Hematopoietic multipotent progenitor cell (in vitro differentiated cells): ENCODE measurements around the gene GMCL2. TPM values are rescaled to one million over a fixed set of nuclear protein-coding genes. Genes with fewer than 3 reads are reported as not detected.
A peak's percentile ranks its signal among the peaks of the same experiment; 100 is the strongest.
"Not testable (repeated sequence)": the region's sequence is repeated elsewhere in the genome, so short reads cannot be mapped to it uniquely, and the experiment has no call there.

Experiments
- DNase-seq, 3 donors: peaks; one replicate each; pipeline ENCODE4 v3.0.0-alpha.2; 2011 to 2015; ENCODE audit warnings: low read depth in 2 of 3, low spot score in 2 of 3
- total RNA-seq: library from RNA; depleted of rRNA; stranded (reverse); fragments of >200 nt; gene quantifications from one replicate; pipeline ENCODE4 v1.2.3, GENCODE V29; 2012

GMCL2 gene, protein sequence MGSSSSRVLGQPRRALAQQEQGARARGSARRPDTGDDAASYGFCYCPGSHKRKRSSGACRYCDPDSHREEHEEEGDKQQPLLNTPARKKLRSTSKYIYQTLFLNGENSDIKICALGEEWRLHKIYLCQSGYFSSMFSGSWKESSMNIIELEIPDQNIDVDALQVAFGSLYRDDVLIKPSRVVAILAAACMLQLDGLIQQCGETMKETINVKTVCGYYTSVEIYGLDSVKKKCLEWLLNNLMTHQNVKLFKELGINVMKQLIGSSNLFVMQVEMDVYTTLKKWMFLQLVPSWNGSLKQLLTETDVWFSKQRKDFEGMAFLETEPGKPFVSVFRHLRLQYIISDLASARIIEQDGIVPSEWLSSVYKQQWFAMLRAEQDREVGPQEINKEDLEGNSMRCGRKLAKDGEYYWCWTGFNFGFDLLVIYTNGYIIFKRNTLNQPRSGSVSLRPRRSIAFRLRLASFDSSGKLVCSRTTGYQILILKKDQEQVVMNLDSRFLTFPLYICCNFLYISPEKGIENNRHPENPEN
- not detected for total RNA-seq

DNA sequence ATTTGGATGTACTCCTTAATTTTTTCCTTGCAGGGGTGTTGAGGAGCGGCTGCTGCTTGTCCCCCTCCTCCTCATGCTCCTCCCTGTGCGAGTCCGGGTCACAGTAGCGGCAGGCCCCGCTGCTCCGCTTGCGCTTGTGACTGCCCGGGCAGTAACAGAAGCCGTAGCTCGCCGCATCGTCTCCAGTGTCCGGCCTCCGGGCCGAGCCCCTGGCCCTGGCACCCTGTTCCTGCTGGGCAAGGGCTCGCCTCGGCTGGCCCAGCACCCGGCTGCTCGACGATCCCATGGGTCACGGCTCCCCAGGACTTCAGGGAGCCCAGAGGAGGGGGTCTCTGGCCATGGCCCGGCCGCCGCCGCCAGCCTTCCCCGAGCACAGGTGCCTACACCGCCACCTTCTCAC is at the start of gene GMCL2:
TSS of gene GMCL2 (minus strand) at position 358 of the 400 bp plus-strand sequence. CDS start at position 286, 72 bp downstream.
- no peak for DNase-seq

DNA sequence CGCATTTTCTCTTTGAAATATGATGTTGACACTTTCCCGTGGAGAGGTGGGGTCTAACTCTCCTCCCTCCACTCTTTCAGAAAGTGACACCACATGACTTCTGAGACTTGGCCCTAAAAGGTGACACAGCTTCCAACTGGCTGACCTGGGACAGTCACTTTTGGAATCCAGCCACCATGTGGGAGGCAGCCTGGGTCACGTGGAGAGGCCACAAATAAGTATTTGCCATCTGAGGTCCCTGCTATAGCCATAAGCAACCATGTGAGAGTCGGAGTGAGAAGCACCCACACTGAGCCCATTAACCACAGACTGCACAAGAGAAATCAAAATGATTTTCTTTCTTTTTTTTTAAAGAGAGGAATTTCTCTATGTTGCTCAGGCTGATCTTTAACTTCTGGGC is 49.5 kb upstream of the GMCL2 start:
- peak in 1 of 3 donors; percentile 36 for DNase-seq

DNA sequence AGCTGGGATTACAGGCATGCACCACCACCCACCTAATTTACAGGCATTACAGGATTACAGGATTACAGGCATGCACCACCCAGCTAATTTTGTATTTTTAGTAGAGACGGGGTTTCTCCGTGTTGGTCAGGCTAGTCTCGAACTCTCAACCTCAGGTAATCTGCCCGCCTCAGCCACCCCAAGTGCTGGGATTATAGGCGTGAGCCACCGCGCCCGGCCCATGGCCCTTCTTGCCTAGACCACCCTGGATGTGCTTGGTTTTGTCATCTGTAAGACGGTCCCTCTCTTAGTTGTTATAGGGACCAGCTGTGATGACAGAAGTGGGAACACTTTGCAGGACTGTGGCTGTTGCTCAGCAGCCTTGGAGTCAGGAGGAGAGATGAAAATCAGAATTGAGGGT is 49.0 kb upstream of the GMCL2 start:
- DNase-seq: no peak

DNA sequence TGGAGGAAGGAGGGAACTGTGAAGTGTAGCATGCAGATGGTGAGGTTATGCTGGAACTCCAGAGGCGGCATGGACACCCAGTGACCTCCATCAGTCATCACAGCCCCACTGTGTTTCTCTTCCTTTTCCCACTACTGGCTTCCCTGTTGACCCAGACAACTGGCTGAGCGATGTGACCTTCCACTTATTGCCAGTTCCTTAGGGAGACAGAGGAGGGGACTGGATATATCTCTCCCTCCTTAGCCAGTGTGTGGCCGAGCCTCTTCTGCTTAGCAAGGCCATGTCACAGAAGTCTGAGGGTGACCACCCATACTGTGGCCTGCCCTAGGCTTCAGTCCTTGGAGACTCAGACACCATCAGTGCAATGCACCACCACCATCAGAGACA is 48.4 kb upstream of the GMCL2 start:
- no peak for DNase-seq

DNA sequence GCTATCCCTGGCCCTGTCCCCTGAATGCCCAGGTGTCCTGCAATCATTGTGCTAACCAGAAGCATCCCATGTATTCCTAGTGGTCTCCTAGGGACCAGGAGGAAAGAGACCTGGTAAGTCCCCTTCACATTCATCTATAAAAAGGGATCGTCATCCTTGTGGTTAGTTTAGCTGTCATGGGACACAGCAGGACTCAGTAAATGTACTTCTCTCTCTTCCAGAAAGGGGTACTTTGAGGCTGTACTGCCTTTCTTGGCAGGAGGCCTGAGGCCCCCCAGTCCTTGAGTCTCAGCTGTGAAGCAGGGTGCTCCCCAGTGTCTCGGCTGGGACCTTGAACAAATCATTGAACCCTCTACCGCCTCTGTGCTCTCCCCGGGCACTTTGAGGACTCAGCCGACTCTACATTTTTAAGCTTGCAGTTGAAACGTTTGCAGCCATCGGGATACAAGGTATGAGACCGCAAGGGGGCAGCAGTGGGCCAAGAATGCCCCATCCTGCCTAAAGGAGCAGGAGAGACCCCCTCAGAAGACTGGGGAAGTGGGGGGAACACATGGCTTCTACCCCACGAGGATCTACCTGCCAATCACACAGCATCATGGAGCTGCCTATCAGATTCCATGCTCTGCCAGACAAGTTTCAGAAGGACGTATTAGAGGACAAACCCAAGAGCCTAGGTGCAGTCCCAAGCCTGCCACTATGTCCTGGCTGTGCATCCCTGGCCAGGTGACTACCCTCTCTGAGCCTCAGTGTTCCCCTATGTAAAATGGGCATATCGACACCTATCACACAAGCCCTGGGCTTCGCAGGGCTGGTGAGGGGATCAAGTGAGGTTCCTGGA is 47.8 kb upstream of the GMCL2 start:
- DNase-seq: peak; percentile 49 to 89 (median 78)

DNA sequence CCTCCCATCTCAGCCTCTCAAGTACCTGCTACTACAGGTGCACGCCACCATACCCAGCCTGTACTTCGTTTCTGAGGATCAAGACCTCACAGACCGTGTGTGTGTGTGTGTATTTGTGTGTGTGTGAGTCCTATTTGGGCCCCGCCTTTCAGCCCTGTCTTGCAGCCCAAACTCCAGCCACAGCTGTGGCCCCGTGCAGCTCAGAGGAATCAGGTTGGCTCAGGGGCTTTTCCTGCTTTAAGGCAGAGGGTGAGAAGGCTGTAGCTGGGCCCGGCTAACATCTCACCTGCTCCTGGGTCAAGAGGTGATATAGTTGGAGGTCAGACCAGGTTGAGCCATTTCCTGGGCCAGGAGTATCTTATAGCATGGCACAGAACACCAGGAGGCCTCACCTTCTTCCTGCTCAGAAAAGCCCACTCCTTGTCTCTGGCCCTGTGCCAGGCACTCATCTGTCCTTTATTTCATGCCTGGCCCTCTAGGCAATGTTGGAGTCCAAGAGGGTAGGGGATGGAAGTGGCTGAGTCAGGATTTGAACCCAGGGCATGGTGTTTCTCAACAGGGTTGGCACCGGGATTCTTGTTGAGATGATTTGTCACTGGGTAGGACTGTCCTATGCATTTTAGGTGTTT is 47.1 kb upstream of the GMCL2 start:
- no peak for DNase-seq

DNA sequence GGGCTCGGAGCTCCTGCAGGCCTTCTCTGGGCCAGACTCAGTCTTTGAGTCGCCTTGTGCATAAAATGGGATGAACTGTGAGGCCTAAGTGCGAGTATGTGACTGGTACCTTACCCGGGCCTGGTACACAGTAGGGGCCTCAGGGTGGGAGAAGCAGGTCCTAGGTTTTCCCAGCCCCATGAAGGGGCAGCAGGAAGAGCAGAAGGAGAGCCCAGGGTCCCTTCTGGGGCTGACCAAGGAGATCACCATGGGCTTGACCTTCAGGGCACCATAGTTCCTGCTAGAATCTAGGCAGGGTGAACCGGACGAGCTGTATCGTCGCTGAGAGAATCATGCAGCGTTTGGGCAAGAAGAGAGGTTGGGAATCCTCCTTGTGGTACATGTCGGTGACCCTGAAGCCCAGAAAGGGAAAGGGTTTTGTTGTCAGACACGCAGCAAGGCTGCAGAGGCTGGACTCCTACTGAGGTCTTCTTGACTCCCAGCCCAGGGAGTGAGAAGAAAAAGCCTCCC is 45.8 kb upstream of the GMCL2 start:
- peak in 1 of 3 donors; percentile 31 for DNase-seq

DNA sequence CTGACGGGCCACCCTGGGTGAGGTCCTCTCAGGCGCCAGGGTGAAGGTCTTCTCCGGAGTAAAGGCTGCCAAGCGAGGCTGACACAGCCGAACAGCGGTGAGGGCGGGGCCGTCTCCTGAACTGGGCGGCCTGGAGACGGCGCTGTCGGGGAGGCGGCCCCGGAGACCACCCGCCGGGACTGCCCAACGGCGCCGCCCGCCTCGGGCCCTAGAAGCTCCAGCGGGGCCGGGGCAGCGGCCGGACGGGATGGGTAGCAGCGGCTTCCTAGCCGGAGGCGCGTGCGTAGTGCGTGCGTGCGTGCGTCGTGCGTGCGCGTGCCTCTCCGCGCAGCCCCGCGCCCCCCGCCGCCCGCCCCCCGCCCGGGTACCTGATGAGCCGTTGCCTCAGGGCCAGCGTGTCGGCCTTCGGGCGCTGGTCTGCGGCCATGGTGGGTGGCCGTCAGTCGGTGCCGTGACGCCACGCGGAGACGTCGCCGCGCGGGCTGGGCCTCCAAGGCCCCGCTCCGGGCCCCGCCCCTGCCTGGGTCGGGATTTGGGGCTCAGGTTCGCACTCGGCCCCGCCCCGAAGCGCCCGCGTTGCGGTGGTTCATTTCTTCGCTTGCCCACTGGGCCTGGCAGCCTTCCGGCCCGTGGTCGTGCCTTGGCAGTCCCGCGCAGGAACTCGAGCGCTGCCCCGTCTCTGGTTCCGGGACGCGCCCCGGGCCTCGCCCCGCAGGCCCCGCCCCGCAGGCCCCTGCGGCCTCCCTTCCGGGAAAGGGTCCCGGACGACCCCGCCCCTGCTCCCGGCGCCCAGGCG is 45.2 kb upstream of the GMCL2 start, which contains the start of gene PHYKPL:
TSS of gene PHYKPL (minus strand) at position 679 of the 796 bp plus-strand sequence. CDS start at position 427, 252 bp downstream.
- DNase-seq: peak; percentile 52 to 73 (median 66)

DNA sequence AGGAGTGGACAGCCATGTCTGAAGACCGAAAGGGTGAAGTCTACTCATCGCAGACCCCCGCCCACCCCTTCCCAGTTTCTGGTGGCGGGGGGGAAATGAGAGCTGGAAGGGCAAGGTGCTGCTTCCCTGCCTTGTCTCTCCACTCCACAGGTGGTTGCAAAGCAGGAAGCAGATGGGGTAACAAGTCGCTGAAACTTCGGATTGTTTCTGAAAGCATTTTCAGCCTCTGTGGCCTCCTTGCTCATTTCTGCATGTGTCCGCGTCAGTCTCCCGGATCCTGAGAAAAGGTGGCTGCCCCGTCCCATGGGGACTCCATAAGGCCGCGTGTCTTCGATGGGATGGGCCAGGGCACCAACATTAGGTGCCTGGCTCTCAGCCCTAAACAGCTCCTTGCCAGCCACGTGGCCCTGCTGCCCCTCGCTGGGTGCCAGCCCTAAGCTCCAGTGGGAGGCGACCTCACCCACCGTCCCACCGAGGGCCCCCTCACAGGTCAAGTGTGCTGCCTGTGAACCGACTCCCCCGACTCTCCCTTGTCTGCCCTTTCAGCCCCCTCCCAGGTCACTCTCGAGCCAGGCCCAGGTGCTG is 44.5 kb upstream of the GMCL2 start:
- DNase-seq: no peak

DNA sequence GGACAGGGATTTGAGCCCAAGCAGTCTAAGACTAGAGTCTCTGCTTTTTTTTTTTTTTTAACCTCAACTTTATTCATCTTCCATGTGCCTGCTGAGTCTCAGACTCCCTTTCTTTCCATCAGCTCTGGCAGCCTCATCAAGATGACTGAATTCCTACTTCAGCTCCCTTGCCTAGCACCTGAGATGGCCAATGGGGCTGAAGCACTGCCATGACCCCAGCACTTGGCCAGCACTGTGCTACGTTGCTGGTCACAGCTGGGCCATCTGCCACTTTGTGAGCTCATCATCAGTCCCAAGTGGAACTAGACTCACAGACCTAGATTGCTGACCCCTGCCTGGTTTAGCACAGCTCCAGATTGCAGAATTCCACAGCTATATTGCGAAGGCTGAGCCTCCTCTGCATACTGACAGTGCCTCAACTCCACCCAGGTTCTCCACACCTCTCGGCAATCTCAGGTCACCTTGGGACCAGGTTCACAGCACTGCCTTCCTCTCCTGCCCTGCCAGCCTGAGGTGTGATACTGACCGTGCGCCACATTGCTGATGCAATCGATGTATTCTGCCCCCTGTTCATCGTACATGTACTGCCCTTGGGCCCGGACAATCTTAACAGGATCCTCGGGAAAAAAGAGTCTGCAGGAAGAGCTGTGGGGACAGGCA is 43.8 kb upstream of the GMCL2 start:
- no peak for DNase-seq

DNA sequence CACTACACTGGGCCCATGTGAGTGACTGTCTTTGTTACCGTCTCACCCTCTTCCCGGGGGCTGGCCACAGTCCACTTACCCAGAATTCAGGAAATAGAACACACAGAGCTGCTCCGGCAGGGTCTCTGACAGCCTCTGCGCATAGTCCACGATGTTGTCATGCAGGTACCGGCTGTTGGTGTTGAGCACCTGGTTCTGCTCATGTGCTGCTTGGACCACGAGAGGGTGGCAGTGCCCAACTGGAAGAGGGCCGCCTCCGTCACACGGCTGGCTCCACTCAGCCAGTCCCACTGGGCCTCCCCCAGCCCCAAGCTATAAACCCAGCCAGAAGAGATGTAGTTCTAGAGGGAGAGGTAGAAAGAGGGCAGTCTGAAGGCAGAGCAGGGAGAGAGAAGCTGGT is 42.7 kb upstream of the GMCL2 start:
- no peak for DNase-seq

DNA sequence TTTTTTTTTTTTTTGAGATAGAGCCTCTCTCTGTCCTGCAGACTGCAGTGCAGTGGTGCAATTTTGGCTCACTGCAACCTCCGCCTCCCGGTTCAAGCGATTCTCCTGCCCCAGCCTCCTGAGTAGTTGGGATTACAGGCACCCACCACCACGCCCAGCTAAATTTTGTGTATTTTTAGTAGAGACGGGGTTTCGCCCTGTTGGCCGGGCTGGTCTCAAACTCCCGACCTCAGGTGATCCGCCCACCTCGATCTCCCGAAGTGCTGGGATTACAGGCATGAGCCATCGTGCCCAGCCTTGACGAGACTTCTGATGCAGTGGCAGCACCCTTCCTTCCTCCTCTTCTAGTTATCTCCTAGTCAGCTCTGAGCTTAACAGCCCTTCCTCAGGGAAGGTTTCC is 41.9 kb upstream of the GMCL2 start:
- DNase-seq: not testable (repeated sequence)

DNA sequence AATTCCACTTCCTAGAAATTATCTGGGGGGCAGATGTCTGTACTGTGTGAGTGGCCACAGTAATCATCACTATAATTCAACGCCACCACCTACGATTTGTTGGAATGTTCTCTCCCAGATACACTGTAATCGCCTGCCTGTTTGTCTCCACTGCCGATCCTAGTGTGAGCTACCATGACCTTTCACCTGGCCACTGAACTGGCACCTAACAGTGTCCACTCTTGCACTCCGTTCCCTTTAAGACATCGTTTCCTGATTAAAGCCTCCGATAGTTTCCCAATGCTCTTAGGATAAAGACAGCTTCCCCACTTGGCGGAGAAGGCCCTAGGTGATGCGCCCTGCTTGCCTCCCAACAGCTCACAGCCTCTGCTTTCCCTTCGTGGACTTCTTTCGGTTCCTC is 41.4 kb upstream of the GMCL2 start:
- DNase-seq: no peak

DNA sequence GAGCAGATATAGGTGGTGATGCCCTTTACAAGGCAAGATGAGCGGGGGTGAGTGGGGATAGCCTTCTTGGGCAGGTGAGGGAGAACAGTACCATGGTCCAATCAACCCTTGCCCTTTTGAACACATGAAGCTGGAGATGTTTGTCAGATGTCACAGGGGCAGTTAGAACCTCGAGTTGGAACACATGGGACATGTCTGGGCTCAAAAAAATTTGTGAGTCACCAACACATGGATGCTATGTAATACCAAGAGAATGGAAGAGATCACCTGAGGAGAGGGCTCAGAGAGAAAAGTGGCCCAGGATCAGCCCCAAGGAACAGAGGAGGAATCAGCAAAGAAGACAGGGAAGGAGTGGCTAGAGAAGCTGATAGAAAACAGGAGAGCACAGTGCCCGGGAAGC is 40.8 kb upstream of the GMCL2 start:
- no peak for DNase-seq

DNA sequence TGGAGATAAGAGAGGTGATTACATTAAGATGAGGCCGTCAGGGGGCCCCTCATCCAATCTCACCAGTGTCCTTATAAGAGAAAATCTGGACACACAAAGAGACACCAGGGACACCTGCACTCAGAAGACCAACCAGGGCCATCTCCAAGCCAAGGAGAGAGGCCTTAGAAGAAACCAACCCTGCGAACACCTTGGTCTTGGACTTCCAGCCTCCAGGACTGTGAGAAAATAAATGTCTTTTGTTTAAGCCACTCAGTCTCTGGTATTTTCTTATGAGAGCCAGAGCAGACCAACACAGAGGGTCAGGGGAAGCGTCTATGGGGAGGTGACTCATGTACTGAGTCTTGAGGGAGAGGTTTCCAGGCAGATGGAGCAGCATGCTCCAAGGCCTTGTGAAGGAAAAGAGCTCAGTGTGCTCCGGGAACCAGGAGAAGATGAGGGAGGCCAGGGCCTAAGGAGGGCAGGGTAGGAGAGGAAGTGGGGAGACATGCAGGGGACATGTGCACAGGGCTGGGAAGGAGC is 40.0 kb upstream of the GMCL2 start:
- no peak for DNase-seq

DNA sequence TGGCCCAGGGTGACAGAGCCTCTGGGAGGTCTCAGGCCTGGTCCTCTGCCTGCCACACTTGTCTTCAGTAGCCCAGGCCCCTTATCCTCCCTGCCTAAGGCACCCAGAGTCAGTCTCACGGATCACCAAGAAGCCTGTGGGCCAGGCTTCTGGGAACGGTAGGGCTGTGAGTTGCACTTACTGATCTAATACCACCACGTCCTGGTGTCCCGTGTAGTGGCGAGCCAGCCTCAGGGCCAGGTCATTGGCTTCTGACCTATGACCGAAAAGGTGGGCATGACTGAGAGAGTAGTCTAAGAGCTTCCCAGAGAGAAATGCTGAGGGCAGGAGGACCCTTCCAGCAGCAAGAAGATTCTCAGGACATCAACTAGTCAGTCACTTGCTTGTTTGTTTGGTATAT is 38.0 kb upstream of the GMCL2 start:
- no peak for DNase-seq

DNA sequence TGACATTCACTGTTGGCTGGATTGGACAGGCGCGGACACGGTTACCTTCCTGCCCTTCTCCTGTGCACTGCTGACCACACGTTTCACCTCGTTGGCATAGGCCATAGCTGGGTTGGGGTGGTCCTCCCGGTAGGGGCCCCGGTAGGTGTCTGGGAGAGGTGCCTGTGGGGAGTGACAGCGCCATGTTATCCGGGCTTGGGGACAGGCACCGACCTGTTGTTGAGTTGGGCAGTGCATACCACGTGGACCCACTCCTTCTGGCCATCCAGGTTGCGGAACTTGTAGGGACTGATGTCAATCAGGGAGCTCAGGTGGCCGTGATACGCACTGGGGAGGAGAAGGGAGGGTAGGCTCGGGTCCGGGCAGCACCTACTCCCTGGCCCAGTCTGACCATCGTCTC is 37.2 kb upstream of the GMCL2 start:
- no peak for DNase-seq

DNA sequence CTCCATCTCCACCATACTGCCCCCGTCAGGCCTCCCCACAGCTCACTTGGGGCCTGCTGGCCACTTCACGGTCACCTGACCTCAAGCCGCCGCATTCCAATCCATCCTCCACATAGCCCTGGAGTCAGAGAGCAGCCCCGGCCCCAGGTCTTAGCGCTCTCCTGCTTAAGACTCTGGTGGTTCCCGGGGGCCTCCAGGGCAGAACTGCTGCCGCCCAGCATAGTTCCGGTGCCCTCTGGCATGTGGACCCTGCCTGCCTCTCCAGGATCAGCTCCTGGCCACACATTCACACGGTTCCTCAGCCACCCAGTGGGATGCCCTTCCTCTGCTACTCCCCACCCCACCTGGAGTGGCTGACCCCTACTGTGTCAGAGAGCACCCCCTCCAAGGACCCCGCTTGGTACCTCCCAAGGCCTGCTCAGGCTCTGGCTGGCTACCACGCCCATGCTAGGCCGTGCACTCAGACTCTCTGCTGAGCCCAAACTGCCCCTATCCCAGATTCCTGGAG is 36.7 kb upstream of the GMCL2 start:
- DNase-seq: no peak
